Vagina (tissue), 2 donors: ENCODE results near the gene TXK. TPM values are rescaled to one million over a fixed set of nuclear protein-coding genes. Genes with fewer than 3 reads are reported as not detected.

Experiments used
- DNase-seq, 2 donors: peaks; one replicate each; pipeline ENCODE4 v3.0.0-alpha.2; 2017; ENCODE audit errors: extremely low spot score in 2 of 2
- H3K27ac ChIP-seq: fragments of 200-600 bp; sonication (generic); one replicate; pipeline ENCODE4 v1.5.1; 2019
- H3K27me3 ChIP-seq: fragments of 200-600 bp; sonication (generic); one replicate; pipeline ENCODE4 v1.5.1; 2019
- H3K36me3 ChIP-seq, 2 donors: fragments of 200-600 bp; sonication (generic); one replicate each; pipeline ENCODE4 v1.5.1; 2017 to 2019
- H3K4me1 ChIP-seq: fragments of 200-600 bp; sonication (generic); one replicate; pipeline ENCODE4 v1.5.1; 2019
- H3K4me3 ChIP-seq, 2 donors: fragments of 200-600 bp; sonication (generic); 1 replicate in 1 of 2; 2 replicates in 1 of 2; pipeline ENCODE4 v1.5.1; 2016 to 2019
- H3K9me3 ChIP-seq: fragments of 200-600 bp; sonication (generic); one replicate; pipeline ENCODE4 v1.5.1; 2019
- CTCF ChIP-seq, 3 experiments: fragments of 450-650 bp in 2 of 3; fragments of 200-600 bp in 1 of 3; sonication (generic) in 1 of 3; IDR thresholded peaks; one replicate each; pipeline ENCODE4 v1.5.1; 2017 to 2019; ENCODE audit warnings: antibody characterized with exemption in 3 of 3, mild to moderate bottlenecking in 2 of 3, moderate library complexity in 2 of 3
- POLR2A ChIP-seq, 2 donors: fragments of 450-650 bp; IDR thresholded peaks; one replicate each; pipeline ENCODE4 v1.6.1; 2017; ENCODE audit warnings: antibody characterized with exemption in 2 of 2, mild to moderate bottlenecking in 2 of 2, moderate library complexity in 2 of 2
- POLR2AphosphoS5 ChIP-seq, 2 donors: sonication (generic); formaldehyde crosslinking; IDR thresholded peaks; one replicate each; pipeline ENCODE4 v1.9.0; 2017; ENCODE audit warnings: antibody characterized with exemption in 2 of 2, mild to moderate bottlenecking in 2 of 2, low read depth in 1 of 2; ENCODE audit not compliant: insufficient read depth in 1 of 2
- intact Hi-C: fragments of 100-400 bp; cut with DNase I; formaldehyde crosslinking; loops from one replicate; pipeline ENCODE4 v1.15.1; 2023
- total RNA-seq: library from RNA; depleted of rRNA; stranded (reverse); fragments of >200 nt; gene quantifications from one replicate; pipeline ENCODE4 v1.2.3, GENCODE V29; 2016

TXK gene
- total RNA-seq, 1 donor from 2014 or later: 8.1 TPM

DNA sequence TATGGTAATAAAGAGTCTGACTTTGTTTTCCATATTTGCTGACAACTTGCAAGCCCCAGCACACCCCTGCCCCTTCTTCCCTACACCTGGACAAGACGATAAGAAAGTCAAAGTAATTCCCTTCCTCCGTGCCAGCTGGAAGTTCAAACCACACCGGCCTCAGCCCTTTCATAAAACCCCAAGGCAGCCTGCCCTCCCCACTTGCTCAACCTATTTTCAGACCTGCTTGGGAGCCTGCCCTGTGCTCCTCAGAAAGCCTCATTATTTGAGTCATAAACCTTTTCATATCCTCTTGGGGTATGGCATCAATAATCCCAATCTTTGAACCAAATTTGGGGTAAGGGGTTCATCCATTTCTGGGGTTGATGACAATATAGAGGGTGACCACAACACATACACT is 88.0 kb downstream of the TXK start:
- DNase-seq: no peak
- Histone ChIP-seq H3K27me3 (no peaks in the 10 kb centered on the region), H3K27ac (no peak overlapping the region), H3K9me3 (no peaks in the 10 kb centered on the region), H3K4me3 (no peak overlapping the region), H3K36me3 (no peaks in the 10 kb centered on the region), H3K4me1 (peaks cover 7% of the 10 kb centered on the region)
- intact Hi-C loops: no loop called here
- TF ChIP-seq CTCF (IDR thresholded peaks at IDR 0.05) (no peak), POLR2AphosphoS5 (IDR thresholded peaks at IDR 0.05; ENCODE audit: insufficient read depth in 1 of 2, low read depth in 1 of 2) (no peak), POLR2A (IDR thresholded peaks at IDR 0.05) (no peak)

- intact Hi-C loops: no loop called here
- H3K4me3 ChIP-seq: no peak overlapping the region
- no peak overlapping the region for H3K27ac ChIP-seq
- peaks cover 7% of the 10 kb centered on the region for H3K4me1 ChIP-seq
- no peak for TF ChIP-seq POLR2AphosphoS5 (IDR thresholded peaks at IDR 0.05; ENCODE audit: insufficient read depth in 1 of 2, low read depth in 1 of 2)
- TF ChIP-seq POLR2A (IDR thresholded peaks at IDR 0.05): no peak
- no peak for TF ChIP-seq CTCF (IDR thresholded peaks at IDR 0.05)
- no peaks in the 10 kb centered on the region for H3K9me3 ChIP-seq
- no peak for DNase-seq
- H3K27me3 ChIP-seq: no peaks in the 10 kb centered on the region
- H3K36me3 ChIP-seq: no peaks in the 10 kb centered on the region
Observed at GRCh38 chr4:48044298-48044697, 89.8 kb downstream of the TXK start.

DNA sequence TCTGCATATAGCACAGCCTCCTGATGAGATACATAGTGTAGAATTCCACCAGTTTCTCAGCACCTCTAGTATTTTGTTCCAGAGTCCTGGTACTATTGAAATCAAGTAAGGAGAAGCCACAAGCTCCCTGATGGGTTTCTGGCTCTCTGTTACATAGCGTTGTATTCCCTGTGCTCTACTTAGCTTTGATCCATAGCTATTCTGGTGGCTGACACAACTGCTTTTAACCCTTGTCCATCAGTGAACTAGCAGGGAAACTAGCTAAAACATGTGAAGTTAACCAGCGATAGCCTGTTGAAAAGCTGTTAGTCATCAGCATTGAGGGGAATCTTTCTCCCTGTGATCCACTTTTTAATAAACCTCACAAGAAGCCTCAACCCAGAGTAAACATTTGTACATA is 90.5 kb downstream of the TXK start:
- no peak for TF ChIP-seq POLR2A (IDR thresholded peaks at IDR 0.05)
- no peak for TF ChIP-seq POLR2AphosphoS5 (IDR thresholded peaks at IDR 0.05; ENCODE audit: insufficient read depth in 1 of 2, low read depth in 1 of 2)
- no peak for TF ChIP-seq CTCF (IDR thresholded peaks at IDR 0.05)
- Histone ChIP-seq H3K4me3 (no peak overlapping the region), H3K36me3 (no peaks in the 10 kb centered on the region), H3K27ac (no peak overlapping the region), H3K9me3 (no peaks in the 10 kb centered on the region), H3K4me1 (peaks cover 7% of the 10 kb centered on the region), H3K27me3 (no peaks in the 10 kb centered on the region)
- no peak for DNase-seq
- intact Hi-C loops: no loop called here

DNA sequence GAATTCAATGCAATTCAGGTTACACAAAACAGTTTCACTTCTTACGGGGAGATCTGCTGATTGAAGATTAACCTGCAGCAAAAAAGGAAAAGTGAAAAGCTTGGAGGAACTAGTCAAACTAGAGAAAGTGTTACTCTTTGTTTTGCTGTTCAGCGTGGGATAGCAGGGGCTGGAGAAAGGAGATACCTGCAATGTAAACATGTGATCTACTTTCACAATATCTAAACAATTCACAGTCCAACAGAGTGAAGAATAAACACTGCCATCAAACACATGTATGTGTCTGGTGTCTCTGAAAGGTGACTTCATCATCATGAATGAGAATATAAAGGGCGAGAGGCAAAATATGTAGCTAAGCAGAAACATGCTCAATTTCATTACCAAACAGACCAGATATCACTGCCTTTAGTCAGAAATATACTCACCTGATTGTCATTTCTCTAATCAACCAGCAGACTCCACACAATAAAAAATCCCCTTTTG is 91.0 kb downstream of the TXK start:
- Histone ChIP-seq H3K27ac (no peak overlapping the region), H3K4me1 (peaks cover 5% of the 10 kb centered on the region), H3K4me3 (no peak overlapping the region), H3K9me3 (no peaks in the 10 kb centered on the region), H3K36me3 (no peaks in the 10 kb centered on the region), H3K27me3 (no peaks in the 10 kb centered on the region)
- TF ChIP-seq CTCF (IDR thresholded peaks at IDR 0.05) (no peak), POLR2A (IDR thresholded peaks at IDR 0.05) (no peak), POLR2AphosphoS5 (IDR thresholded peaks at IDR 0.05; ENCODE audit: insufficient read depth in 1 of 2, low read depth in 1 of 2) (no peak)
- intact Hi-C loops: no loop called here
- no peak for DNase-seq

- Histone ChIP-seq H3K4me3 (no peak overlapping the region), H3K27ac (no peak overlapping the region), H3K9me3 (no peaks in the 10 kb centered on the region), H3K36me3 (no peaks in the 10 kb centered on the region), H3K4me1 (no peaks in the 10 kb centered on the region), H3K27me3 (no peaks in the 10 kb centered on the region)
- no peak for DNase-seq
- TF ChIP-seq POLR2A (IDR thresholded peaks at IDR 0.05) (no peak), POLR2AphosphoS5 (IDR thresholded peaks at IDR 0.05; ENCODE audit: insufficient read depth in 1 of 2, low read depth in 1 of 2) (no peak), CTCF (IDR thresholded peaks at IDR 0.05) (no peak)
- intact Hi-C loops: no loop called here
Observed at GRCh38 chr4:48041535-48042137, 92.4 kb downstream of the TXK start.
